Left lung (tissue), 10 donors: Measurements from ENCODE around the gene KRTAP19-2. TPM values are rescaled to one million over a fixed set of nuclear protein-coding genes. Genes with fewer than 3 reads are reported as not detected.
A peak's percentile ranks its signal among the peaks of the same experiment; 100 is the strongest.

Source experiments
- ATAC-seq: fragments of 200-7000 bp; cut with Tn5 transposase; one replicate; pipeline ENCODE4 v1.9.1; 2020; ENCODE audit warnings: moderate library complexity
- DNase-seq, 4 donors: peaks; one replicate each; pipeline ENCODE4 v3.0.0-alpha.2; 2013 to 2020
- H3K27ac ChIP-seq, 2 donors: fragments of 200-600 bp; sonication (generic) in 1 of 2; one replicate each; pipeline versions ENCODE4 v1.5.0 to v1.8.0; 2020 to 2021
- H3K27me3 ChIP-seq, 2 donors: fragments of 200-600 bp; sonication (generic) in 1 of 2; one replicate each; pipeline versions ENCODE4 v1.5.0 to v1.8.0; 2020 to 2021
- H3K36me3 ChIP-seq, 2 donors: fragments of 200-600 bp; sonication (generic) in 1 of 2; one replicate each; pipeline versions ENCODE4 v1.5.0 to v1.8.0; 2020 to 2021
- H3K4me1 ChIP-seq, 2 donors: fragments of 200-600 bp; one replicate each; pipeline ENCODE4 v1.8.0; 2021
- H3K4me3 ChIP-seq, 2 donors: fragments of 200-600 bp; sonication (generic) in 1 of 2; one replicate each; pipeline versions ENCODE4 v1.5.0 to v1.8.0; 2020 to 2021; ENCODE audit warnings: mild to moderate bottlenecking in 1 of 2
- H3K9me3 ChIP-seq, 2 donors: fragments of 200-600 bp; sonication (generic) in 1 of 2; one replicate each; pipeline versions ENCODE4 v1.5.0 to v1.8.0; 2020 to 2021
- intact Hi-C, 2 donors: fragments of 100-400 bp; cut with DNase I; formaldehyde crosslinking; loops; one replicate each; pipeline versions ENCODE4 v1.11.2 to v1.14.2; 2022
- polyA plus RNA-seq, 6 donors: library from polyadenylated mRNA; unstranded; fragments of 120-200 nt; gene quantifications; one replicate each; pipeline ENCODE4 v1.2.1, GENCODE V29; 2013; ENCODE audit not compliant: insufficient read length in 6 of 6
- total RNA-seq, 2 donors: library from RNA; stranded (reverse); fragmentation: NEBNext Ultra II Directional; extraction: Animal tissue kit (Norgen Biotek cat#: 25700); gene quantifications; one replicate each; pipeline ENCODE4 v1.2.1, GENCODE V29; 2021
- TF ChIP-seq, protein P1 (sequence below), 2 donors: fragments of 200-600 bp; sonication (generic) in 1 of 2; IDR thresholded peaks; one replicate each; pipeline versions ENCODE4 v1.5.0 to v1.8.0; 2021; ENCODE audit warnings: antibody characterized with exemption in 2 of 2
- donor health status: DM: no; HTN: yes; CAD: no.
- donor health status: DM: no; HTN: no; CAD: no.

Gene KRTAP19-2
- total and polyA plus RNA-seq, 8 donors: not detected

DNA sequence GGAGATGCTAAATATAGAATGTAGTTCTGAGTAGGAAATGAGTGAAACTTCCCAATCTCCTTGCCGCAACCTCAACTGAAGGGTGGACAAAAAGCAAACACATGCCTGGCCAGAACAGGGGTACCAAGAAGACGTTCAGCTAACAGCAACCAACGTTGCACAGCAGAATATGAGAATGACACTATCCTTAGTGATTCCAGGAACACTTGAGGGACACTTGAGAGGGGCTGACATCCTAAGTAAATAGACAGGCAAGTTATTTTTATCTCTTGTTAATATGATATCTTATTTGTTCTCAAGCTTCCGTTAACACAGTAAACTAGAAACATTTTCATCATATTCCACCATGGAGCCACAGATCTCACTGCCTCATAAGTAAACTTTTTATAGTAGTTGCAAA is 8.0 kb downstream of the KRTAP19-2 start:
- DNase-seq: no peak
- H3K4me1 ChIP-seq: no peaks in the 10 kb centered on the region
- H3K27me3 ChIP-seq: no peaks in the 10 kb centered on the region
- intact Hi-C loops: no loop called here
- H3K27ac ChIP-seq: no peak overlapping the region
- ATAC-seq: no peak
- TF ChIP-seq, protein P1, sequence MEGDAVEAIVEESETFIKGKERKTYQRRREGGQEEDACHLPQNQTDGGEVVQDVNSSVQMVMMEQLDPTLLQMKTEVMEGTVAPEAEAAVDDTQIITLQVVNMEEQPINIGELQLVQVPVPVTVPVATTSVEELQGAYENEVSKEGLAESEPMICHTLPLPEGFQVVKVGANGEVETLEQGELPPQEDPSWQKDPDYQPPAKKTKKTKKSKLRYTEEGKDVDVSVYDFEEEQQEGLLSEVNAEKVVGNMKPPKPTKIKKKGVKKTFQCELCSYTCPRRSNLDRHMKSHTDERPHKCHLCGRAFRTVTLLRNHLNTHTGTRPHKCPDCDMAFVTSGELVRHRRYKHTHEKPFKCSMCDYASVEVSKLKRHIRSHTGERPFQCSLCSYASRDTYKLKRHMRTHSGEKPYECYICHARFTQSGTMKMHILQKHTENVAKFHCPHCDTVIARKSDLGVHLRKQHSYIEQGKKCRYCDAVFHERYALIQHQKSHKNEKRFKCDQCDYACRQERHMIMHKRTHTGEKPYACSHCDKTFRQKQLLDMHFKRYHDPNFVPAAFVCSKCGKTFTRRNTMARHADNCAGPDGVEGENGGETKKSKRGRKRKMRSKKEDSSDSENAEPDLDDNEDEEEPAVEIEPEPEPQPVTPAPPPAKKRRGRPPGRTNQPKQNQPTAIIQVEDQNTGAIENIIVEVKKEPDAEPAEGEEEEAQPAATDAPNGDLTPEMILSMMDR (IDR thresholded peaks at IDR 0.05): no peak
- H3K36me3 ChIP-seq: no peaks in the 10 kb centered on the region
- no peak overlapping the region for H3K4me3 ChIP-seq
- no peaks in the 10 kb centered on the region for H3K9me3 ChIP-seq

DNA sequence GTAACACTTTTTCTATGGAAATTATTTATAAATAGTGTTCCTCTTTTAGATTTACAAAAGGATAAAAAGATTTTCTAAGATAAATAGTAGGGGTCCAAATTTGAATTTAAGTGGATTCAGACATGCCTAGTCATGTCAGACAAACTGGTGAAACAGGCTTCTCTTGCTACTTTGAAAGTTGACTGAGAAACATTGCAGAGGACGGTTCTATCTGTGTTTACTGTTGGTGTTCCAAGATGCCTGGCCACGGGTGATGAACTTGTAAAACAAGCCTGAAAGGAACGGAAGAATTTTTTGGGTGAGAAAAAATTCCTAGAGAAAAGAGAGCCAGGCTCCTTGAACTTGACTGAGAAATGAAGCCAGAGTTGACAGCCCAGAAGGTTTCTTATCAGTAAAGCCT is 9.2 kb downstream of the KRTAP19-2 start:
- H3K27me3 ChIP-seq: no peaks in the 10 kb centered on the region
- no peak overlapping the region for H3K4me3 ChIP-seq
- H3K27ac ChIP-seq: no peak overlapping the region
- no peaks in the 10 kb centered on the region for H3K4me1 ChIP-seq
- no peak for DNase-seq
- H3K9me3 ChIP-seq: no peaks in the 10 kb centered on the region
- no peaks in the 10 kb centered on the region for H3K36me3 ChIP-seq
- TF ChIP-seq, protein P1 (IDR thresholded peaks at IDR 0.05): no peak
- ATAC-seq: no peak
- intact Hi-C loops: no loop called here

- Histone ChIP-seq H3K27me3 (no peaks in the 10 kb centered on the region), H3K27ac (no peak overlapping the region), H3K4me3 (no peak overlapping the region), H3K36me3 (no peaks in the 10 kb centered on the region), H3K9me3 (no peaks in the 10 kb centered on the region), H3K4me1 (no peaks in the 10 kb centered on the region)
- ATAC-seq (no peak), DNase-seq (no peak)
- intact Hi-C loops: no loop called here
- TF ChIP-seq, protein P1 (IDR thresholded peaks at IDR 0.05): no peak
These were observed 18.1 kb downstream of the KRTAP19-2 start for GRCh38 chr21:30468900-30469714.

DNA sequence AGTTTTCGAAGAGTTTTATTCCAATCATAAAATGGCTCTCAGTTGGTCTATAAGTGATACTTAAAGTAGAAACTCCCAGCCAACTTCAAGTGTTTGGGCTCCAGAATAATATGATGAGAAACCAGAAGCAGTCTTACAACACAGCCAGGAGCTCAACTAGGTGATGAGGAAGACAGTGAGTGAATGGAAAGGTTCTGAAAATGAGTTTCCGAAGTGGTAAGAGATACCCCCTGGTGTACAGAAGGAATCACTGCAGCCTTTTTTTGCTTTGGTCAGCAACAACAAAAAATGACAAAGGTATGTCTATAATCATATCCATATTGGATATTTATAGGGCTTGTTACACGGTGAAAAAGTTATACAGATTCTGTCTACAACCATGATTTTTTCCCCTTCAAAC is 23.5 kb downstream of the KRTAP19-2 start:
- no peak for ATAC-seq
- H3K27ac ChIP-seq: no peak overlapping the region
- TF ChIP-seq, protein P1 (IDR thresholded peaks at IDR 0.05): peak in 1 of 2 donors; percentile 17
- no peak for DNase-seq
- no peaks in the 10 kb centered on the region for H3K27me3 ChIP-seq
- no peaks in the 10 kb centered on the region for H3K9me3 ChIP-seq
- intact Hi-C loops: no loop called here
- H3K4me3 ChIP-seq: no peak overlapping the region
- no peaks in the 10 kb centered on the region for H3K36me3 ChIP-seq
- no peaks in the 10 kb centered on the region for H3K4me1 ChIP-seq

DNA sequence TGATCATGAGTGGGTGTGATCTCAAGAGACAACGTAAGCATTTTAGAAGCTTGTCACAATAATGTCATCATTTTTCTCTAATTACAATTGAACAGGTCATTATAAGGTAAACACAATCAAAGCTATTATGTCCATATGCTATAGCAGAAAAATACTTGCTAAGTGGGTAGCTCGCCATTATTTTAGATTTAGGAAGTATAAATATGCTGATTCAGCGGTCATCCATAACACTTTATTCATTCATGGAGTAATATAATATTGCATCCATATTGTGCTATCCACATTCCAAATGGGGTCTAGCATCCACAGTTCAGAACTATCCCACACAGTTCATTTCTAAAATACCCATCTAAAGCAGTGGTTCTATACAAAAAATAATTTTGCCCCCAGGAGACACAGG is 38.7 kb downstream of the KRTAP19-2 start:
- Histone ChIP-seq H3K4me1 (no peaks in the 10 kb centered on the region), H3K27ac (no peak overlapping the region), H3K36me3 (no peaks in the 10 kb centered on the region), H3K9me3 (no peaks in the 10 kb centered on the region), H3K27me3 (no peaks in the 10 kb centered on the region), H3K4me3 (no peak overlapping the region)
- ATAC-seq (no peak), DNase-seq (no peak)
- TF ChIP-seq, protein P1 (IDR thresholded peaks at IDR 0.05): no peak
- intact Hi-C loops: no loop called here
